GM21390 (cell line): Measurements from ENCODE around the gene MAMLD1.

Source experiments
- ATAC-seq: cut with Tn5 transposase; IDR thresholded peaks from one replicate; pipeline ENCODE4 v1.9.1; 2021; ENCODE audit not compliant: unreplicated experiment

MAMLD1 gene

DNA sequence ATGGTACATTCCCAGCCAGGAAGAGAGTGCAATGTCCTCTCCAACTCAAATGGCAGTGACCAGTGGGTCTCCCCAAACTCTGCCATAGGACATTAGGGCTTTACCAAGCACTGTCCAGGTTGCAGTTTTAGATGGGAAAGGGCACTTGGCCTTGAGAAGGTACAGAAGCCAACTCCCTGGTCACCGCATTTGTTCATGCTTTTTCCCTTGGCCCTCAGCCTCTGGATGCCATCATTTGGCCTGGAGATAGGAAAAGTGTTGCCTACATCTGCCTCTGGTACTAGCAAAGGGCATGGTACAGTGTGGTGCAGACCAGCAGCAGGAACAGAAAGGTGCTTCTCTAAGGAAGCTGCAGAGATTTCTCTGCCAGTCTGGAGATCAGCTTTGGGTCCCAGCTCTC is 93.8 kb downstream of the MAMLD1 start:
- ATAC-seq: no peak

DNA sequence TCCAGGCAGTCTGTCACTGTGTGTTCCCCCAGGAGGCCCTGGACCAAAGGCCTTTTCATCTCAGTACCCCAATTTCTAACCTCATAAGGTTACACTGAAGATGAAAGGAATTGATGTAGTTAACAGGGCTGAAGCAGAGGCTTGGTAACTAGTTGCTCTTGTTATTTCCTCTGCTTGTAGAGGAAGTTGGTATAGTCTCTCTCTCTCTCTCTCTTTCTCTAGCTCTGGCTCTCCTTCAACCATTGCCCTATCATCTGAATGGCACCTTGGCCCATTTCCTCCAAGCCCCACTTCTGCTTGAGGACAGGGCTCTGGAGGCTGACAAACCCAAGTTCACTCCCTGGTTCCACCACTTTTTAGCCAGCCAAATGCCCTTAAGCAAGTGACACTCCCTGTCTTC is 96.1 kb downstream of the MAMLD1 start:
- ATAC-seq: no peak

DNA sequence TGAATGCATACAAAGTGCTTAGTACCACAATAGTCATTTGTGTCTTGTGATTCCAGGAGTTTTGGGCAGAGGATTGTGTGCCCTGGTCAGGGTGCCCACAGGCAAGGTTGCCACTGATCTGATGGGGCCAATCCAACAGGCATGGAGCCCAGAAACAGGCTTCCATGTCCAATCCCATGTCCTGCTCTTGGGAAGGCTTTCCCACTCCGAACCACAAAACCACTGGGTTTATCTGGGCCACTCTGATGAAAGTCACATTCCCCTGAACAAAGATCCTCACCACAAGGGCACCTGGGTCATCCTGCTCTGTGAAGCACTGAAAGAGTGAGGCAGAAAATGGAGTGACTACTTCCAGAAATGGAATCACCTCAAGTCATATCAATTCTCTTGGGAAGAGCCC is 96.9 kb downstream of the MAMLD1 start:
- ATAC-seq: no peak

DNA sequence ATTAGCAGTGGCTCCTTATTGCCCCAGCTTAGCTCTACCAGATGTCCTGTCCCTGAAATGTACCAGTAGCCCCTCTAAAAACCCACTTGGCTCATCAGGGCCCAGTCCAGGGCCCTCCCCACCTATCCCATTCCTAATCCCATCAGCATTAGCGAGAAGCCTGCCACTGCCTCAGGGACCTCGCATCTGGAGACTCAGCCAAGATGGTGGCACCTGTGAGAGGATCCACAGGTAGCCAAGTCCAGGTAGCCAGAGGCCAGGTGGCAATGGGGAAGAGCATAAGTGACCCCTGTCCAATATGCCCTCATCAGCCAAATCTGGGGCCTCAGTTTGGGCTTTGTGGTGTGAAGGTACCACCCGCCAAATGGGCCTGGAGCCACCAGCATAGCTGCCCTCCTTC is 97.7 kb downstream of the MAMLD1 start:
- no peak for ATAC-seq

DNA sequence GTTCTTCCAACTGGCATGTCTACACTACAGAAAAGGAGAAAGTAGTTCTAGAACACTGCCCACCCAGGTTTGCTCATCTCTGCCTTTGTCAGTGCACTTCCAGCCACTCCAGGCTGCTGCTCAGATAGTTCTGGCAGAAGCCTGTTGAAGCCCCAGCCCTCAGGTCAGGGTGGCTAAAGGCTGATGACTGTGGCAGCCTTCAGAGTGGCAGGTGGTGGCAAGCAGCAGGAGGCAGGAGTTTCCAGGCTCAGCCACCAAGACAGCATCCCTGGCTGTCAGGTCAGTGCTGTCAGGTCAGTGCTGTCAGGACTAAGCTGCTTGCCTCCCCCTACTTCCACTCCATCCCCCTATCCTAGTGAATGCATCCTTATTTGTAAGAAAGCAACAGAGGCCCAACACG is 100.4 kb downstream of the MAMLD1 start:
- no peak for ATAC-seq

DNA sequence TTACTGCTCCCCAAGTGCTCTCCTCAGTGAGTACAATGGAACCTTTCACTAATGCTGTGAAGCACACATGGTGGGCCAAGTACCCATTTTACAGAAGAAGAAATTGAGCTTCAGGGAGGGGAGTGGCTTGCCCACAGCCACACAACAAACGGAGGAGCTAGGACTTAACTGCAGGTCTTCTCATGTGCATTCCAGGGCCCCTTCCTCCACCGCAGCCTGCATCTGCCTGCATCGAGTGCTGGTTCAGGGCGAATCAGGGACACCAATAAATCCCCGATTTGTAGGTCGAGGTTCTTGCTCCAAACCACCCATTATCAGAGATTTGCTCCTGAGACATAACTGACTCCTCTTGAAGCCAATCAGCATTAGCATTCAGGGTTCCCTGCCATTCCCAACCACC is 100.9 kb downstream of the MAMLD1 start:
- no peak for ATAC-seq

DNA sequence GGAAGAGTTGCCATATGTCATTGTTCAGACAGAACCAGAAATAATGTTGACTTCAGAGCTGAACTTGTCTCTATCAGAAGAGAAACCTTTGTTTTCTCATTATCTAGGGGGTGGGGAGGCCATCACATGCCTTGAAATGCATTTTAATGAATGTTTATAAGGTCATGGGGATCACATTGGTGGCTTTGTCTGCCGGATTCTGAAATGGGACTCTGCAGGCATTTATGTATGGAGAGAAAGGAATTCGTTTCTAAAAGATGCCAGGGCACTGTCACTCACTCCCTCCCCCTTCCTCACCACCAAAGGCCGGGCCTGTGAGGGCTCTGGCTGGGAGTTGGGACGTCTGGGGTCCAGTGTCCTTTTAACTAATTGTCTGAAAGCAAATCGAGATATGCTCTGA is 102.2 kb downstream of the MAMLD1 start:
- ATAC-seq: no peak

DNA sequence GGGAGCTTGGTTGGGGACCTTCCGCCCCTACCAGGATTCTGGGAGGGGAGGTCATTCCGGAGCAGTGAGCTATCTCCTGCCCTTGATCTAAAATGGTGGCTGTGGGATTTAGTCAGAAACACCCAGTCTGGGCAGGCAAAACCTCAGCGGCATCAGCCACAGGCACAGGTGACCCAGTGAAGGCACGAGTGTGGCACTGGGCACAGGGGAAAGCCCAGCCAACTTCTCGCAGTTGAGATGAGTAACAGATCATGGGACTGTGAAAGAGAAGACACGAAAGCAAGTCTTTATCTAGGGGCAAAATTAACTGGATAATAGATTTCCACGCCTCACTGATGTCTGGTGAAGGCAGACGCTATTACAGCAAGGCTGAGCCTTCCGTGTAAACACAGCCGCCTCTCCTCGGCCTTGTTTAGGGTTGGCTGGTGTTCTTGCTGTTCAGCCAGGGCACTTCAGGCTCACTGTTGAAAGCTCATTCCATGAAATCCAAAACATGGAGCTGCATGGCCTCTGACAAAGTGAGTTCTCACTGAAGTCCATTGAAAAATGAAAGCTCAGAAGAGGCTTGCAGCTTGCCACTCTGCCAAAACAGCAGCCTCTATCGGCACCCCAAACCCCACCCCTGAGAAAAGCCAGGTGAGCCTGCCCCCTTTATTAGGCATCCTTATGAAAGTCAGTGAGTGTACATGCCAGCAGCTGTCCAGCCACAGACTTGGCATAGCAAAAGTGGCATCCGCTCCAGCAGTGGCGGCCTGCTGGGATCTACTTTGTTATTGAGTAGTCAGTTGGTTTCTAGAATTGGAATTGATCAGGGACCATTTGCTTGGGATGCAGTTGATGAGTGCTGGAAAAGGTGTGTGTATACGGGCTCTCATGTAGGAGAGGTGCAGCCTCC is 103.0 kb downstream of the MAMLD1 start:
- ATAC-seq: no peak

DNA sequence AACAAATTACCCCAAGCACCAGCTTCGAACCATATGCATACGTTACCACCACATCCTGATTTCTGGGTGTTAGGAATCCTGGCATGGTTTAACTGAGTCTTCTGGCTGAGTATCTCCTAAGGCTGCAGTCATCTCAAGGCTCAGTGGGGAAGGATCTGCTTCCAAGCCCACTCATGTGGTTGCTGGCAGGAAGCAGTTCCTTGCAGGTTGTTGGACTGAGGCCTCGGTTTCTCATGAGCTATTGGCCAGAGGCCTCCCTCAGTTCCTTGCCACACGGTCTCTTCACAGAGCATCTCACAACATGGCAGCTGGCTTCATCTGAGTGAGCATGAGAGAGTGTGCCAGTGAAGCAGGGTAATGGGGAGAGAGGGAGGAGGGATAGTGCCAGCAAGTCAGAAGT is 109.2 kb downstream of the MAMLD1 start:
- ATAC-seq: no peak

DNA sequence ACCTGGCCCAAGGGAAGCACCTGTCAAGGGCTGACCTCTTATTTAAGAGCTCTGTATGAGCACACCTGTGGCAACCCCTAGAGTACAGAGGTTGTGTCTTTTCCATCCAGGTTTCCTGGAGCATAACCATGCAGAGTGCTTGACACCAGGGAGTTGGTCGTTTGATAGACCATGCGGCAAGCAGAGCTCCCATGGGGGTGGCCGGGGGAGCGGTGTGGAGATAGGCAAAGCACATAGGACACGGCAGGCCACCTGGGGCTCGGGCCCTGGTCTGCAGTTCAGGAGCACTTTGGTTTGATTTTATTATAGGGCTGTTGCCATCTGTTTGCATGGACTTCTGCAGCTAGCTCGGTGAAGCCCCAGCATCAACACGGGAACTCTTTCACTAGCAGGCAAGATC is 110.3 kb downstream of the MAMLD1 start:
- no peak for ATAC-seq

DNA sequence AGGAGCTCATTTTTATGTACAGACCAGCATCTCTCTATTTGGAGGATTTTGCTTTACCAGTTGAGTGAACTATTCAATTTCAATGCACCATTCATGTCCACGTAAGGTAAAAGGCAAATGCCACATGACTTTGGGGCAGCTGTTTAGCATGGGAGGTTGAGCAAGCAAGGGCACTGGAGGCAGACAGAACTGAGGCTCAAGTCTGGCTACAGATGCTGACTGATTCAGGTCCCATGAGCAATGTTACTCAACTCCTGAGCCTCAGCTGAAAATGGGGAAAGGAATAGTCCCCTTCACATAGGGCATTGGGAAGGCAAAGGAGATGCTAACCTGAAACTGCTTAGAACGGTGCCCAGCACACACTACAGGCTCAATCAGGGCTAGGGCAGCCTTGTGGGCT is 112.3 kb downstream of the MAMLD1 start:
- no peak for ATAC-seq

DNA sequence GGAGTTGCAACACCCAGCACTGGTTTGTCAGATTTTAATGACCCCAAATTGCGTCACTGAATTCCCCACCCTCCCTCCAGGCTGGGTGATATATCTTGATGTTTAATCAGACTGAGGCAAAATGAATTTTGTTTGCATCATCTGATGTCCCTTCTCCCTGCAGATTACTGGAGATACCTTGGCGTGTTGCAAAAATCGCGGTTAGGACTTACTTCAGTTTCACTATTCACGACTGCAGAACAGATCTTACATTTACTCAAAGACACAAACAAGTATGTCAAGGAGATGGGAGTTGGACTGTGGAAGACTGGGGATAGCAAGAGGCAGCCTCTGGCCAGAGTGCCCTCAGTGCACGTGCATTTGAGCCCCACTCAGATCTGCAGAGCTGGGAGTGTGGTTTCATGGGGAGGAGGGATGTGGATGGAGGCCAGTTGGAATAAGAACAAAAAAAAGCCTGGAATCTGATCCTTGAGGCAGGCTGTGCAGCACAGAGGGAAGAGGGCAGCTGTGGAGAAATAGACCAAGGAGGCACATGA is 113.1 kb downstream of the MAMLD1 start:
- ATAC-seq: no peak

DNA sequence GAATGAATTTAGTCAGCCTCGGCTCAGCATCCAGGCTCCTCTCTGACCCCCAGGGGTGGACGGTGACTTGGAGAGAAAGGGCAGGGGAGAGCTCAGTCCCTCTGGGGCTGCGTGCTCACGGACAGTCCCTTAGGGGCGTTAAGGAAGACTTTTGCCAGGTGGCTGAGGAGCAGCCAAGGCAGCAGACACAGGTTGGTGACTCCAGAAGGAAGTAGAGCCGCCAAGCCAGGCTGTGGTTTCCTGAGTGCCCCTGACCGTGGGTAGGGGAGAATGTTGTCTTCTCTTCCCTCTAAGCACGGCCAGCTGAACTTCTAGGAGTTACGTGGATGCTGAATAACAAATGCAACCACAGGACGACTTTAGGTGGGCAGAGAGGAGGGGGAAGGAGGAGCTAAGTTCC is 114.3 kb downstream of the MAMLD1 start:
- ATAC-seq: no peak

DNA sequence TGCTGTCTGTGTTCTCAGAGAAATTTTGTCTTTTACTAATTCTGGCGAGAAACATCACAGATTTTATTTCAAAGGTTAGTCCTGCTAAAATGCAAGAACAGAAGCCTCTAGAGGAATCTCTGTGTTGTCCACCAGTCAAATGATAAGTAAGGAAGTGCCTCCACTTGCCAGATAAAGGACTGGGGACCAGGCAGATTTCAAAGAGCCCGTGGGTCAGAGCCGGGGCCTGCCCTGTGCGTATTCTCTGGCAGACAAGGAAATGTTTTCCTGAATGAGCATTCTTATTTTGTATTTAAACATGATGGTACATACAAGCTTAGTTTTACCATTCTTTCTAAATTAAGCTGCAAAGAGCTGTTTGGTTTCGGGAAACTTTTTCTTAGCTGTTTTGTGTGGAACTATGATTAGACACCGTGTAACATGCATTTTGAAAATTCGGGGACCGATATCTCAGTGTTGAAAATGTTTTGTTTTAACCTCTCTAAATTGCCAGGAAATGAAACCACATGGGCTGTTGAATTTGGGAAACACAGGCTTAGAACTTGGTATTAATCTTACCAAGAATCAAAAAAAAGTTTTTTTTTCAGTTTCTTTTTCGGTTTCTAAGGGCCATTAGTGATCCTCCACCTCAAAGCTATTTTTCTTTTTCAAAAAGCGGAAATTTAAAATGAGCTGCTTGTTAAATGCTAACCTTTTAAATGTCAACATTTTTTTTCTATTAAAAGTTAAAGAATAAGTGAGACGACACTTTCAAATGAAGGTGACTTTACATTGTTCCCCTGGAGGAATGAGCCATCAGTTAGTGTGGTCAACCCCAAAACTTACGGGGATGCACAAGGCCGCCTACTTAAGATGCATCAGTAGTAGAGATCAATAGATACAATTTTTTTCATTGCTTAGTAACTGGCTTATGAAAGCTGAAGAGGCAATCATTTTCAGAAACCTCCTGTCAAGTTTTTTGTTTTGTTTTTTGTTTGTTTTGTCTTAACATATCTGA is 115.7 kb downstream of the MAMLD1 start:
- ATAC-seq: peak; percentile 56

DNA sequence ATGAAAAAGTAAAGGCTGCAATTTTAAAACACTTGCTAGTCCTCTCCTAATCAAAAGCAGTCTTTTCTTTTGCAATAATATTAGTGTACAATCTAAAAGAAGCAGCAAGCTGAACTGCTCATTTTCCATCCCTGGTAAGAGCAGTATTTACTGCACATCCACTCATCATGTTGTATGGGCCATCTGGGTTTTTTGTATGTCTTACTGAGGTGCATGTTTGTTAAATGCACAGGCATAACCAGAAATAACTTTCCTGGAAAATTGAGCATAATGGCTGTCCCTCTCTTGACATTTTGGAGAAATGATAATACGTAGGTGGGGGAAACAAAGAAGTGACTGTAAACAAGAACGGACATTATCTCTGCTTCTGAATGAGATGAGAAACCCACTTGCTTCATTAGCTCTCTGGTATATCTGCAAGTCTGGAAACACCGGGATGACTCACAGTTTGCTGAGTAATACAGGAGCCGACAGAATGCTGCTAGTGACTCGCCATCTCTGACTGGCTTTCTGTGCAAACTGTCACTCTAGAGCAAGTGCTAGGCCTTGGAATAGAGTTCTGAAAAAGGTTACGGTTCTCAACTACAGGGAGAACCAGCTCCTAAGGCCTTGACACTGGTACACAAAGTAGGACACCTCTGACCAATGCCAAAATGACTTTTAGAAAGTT is 119.6 kb downstream of the MAMLD1 start:
- peak; percentile 55 for ATAC-seq

DNA sequence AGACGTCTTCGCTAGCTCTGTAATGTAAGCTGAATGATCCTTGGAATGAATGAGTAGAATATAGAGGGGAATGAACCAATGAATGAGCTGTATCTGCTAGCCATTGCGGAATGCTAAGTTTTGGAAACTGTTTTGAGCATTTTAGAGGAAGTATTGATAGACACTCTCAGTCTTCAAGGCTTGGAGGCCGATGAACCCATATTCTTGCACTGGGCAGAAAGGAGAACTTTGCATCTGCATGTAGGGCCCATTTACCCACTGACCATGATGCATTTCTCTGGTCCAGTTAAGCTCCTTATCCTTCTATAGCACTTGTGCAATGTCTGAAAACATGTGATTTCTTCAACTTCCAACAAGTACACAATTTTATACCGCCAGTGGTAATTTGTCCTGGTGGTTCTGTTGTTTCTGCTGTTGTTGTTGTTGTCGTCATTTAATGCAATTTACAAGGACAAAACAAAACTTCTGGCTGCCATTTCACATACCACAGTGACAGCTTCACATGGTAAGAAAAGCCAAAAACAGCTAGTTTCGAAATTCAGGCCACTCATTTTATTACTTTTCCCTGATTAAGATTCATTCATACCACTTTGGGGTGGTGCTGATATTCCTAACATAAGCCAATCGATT is 120.4 kb downstream of the MAMLD1 start:
- no peak for ATAC-seq

DNA sequence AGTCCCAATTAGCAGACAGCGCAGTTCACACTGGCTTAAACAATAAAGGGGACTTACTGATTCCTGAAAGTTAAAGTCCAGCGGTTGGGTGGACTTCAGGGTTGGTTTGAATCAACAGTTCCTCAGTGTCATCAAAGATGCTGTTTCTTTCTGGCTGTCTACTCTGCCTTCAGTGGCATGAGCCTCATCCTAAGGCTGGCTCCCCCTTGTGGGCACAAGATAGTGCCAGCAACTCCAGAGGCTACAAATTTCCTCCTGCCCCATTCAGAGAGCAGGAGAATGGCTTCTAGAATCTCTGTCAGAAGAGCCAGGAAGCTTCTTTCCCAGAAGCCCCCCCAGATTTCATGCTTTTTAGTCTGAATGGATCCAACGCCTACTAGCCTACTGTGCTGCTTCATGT is 122.9 kb downstream of the MAMLD1 start:
- no peak for ATAC-seq

DNA sequence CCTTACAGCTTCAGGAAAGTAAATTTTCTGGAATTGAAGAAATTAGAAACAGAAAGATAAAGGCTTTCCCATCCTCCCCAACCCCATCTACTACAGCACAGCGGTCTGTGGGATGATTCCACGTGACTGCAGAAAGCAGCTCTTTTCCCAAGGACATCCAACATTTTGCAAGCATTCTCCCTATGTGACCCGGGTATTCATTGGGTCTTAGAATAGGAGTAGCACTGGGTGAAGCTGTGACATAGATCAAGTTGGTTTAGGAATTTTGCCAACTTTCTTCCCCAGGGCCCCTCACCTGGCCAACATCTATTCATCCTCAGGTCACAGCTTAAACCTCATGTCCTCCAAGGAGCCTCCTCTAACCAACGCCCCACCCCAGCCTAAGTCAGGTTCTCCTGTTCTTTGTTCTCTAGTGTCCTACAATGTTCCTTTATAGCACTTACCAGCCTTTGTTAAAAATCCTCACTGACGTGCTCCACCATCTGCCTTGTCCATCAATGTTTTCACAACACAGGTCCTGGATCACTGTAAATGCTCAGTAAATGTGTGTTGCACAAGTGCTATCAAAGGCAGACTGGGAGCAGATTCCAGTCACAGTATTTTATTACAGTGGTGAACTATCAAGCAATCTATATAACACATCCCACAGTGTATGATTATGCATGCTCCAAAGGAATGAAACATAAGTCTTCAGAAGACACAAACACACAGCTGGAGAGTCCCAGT is 124.4 kb downstream of the MAMLD1 start:
- ATAC-seq: no peak

DNA sequence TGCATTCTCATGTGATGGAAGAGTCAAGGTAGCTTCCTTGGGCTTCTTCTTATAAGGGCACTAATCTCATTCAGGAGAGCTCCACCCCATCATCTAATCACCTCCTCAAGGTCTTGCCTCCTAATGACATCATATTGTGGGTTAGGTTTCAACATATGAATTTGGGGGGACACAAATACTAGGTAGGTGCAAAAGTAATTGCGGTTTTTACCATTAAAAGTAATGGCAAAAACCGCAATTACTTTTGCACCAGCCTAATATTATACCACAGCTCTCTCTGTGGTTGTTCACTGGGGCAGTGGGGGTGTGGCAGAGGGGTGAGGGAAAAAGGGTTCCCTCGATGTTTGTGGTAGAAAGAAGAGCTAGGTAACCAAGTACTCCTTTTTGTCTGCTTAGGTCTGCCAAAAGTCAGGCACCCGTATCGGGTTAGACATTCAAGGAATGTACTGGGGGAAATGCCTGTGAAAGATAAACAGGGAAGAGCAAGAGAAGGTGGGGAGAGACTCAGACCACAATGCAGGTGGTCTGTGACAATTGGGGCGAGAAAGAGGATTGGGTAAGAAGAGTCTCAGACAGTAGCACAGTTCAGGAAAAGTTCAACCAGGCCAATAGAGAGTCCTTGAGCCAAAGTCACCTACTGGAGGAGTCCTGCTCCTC is 126.4 kb downstream of the MAMLD1 start:
- ATAC-seq: no peak
